MM.1S (cell line): ENCODE measurements around the gene TACC2.

Source experiments
- DNase-seq: peaks from one replicate; pipeline ENCODE4 v3.0.0-alpha.2; 2015
- H2AFZ ChIP-seq: fragments of 300-600 bp; sonication (generic); 2 replicates; pipeline ENCODE4 v1.6.0; 2016; ENCODE audit warnings: antibody characterized with exemption, low read length
- H3F3A ChIP-seq: fragments of 300-600 bp; sonication (generic); 2 replicates; pipeline ENCODE4 v1.6.1; 2016; ENCODE audit warnings: mild to moderate bottlenecking, antibody characterized with exemption, low read length, moderate library complexity, mixed read lengths; ENCODE audit not compliant: insufficient read depth
- H3K27ac ChIP-seq: fragments of 300-600 bp; sonication (generic); 2 replicates; pipeline ENCODE4 v1.5.1; 2016; ENCODE audit warnings: mild to moderate bottlenecking, low read length
- H3K27me3 ChIP-seq: fragments of 300-600 bp; sonication (generic); replicated peaks from 2 replicates; pipeline ENCODE4 v1.6.0; 2016; ENCODE audit warnings: low read length; ENCODE audit not compliant: insufficient read depth
- H3K36me3 ChIP-seq: fragments of 300-600 bp; sonication (generic); replicated peaks from 2 replicates; pipeline ENCODE4 v1.6.1; 2016; ENCODE audit warnings: mild to moderate bottlenecking, low read length, mixed read lengths; ENCODE audit not compliant: insufficient read depth
- H3K4me1 ChIP-seq: fragments of 300-600 bp; sonication (generic); 2 replicates; pipeline ENCODE4 v1.6.1; 2016; ENCODE audit warnings: low read length, mixed read lengths
- H3K4me2 ChIP-seq: fragments of 300-600 bp; sonication (generic); 2 replicates; pipeline ENCODE4 v1.6.0; 2016; ENCODE audit warnings: low read depth, low read length
- H3K4me3 ChIP-seq: fragments of 300-600 bp; sonication (generic); 2 replicates; pipeline ENCODE4 v1.5.1; 2016; ENCODE audit warnings: low read length, mixed read lengths
- H3K79me2 ChIP-seq: fragments of 300-600 bp; sonication (generic); 2 replicates; pipeline ENCODE4 v1.6.1; 2016; ENCODE audit warnings: mixed run types, low read length, mixed read lengths
- H3K9ac ChIP-seq: fragments of 300-600 bp; sonication (generic); 2 replicates; pipeline ENCODE4 v1.6.1; 2016; ENCODE audit warnings: low read length, mixed read lengths
- H3K9me2 ChIP-seq: fragments of 300-600 bp; sonication (generic); replicated peaks from 2 replicates; pipeline ENCODE4 v1.6.1; 2016; ENCODE audit warnings: mild to moderate bottlenecking, low read length, mixed read lengths; ENCODE audit not compliant: insufficient read depth
- H3K9me3 ChIP-seq: fragments of 300-600 bp; sonication (generic); replicated peaks from 2 replicates; pipeline ENCODE4 v1.6.1; 2016; ENCODE audit warnings: mild to moderate bottlenecking, low read length, mixed read lengths; ENCODE audit not compliant: insufficient read depth
- H4K20me1 ChIP-seq: fragments of 300-600 bp; sonication (generic); 2 replicates; pipeline ENCODE4 v1.6.1; 2016; ENCODE audit warnings: mild to moderate bottlenecking, low read length, moderate library complexity, mixed read lengths; ENCODE audit not compliant: insufficient read depth
- EZH2 ChIP-seq: fragments of 300-600 bp; sonication (generic); optimal IDR thresholded peaks from 2 replicates; pipeline ENCODE3; 2017; ENCODE audit warnings: low read depth, mild to moderate bottlenecking, antibody characterized with exemption, low read length, mixed read lengths
- EZH2phosphoT487 ChIP-seq: fragments of 300-600 bp; sonication (generic); IDR thresholded peaks from 2 replicates; pipeline ENCODE4 v1.6.1; 2018; ENCODE audit warnings: antibody characterized with exemption, low read length
- TF ChIP-seq, protein P1 (sequence below): fragments of 300-600 bp; sonication (generic); IDR thresholded peaks from 2 replicates; pipeline ENCODE4 v1.5.1; 2016; ENCODE audit warnings: antibody characterized with exemption, low read length, mixed read lengths

Gene TACC2

DNA sequence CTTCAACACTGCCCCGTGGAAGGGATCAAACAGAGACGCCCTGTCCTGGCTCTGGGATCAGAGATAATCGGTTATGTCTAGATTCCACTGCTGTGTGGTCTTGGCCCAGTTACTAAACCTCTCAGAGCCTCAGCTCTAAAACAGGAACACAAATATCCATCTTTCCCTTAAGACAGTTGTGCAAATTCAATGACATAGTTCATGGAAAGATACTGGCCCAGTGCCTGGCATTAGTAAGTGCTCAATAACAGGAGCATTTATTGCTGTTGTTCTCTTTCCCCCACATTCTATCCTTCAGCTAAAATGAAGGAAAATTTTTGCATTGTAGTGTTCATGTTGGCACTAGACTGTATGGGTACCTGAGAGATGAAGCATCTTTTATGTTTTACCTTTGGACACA lies 58.6 kb downstream of the TACC2 start:
- no peak overlapping the region for H3K27ac ChIP-seq
- no peaks in the 10 kb centered on the region for H3K79me2 ChIP-seq
- DNase-seq = no peak
- H3K4me3 ChIP-seq = no peak overlapping the region
- H3K9me2 ChIP-seq = no peaks in the 10 kb centered on the region
- TF ChIP-seq EZH2phosphoT487 (no peak), EZH2 (no peak)
- TF ChIP-seq, protein P1, sequence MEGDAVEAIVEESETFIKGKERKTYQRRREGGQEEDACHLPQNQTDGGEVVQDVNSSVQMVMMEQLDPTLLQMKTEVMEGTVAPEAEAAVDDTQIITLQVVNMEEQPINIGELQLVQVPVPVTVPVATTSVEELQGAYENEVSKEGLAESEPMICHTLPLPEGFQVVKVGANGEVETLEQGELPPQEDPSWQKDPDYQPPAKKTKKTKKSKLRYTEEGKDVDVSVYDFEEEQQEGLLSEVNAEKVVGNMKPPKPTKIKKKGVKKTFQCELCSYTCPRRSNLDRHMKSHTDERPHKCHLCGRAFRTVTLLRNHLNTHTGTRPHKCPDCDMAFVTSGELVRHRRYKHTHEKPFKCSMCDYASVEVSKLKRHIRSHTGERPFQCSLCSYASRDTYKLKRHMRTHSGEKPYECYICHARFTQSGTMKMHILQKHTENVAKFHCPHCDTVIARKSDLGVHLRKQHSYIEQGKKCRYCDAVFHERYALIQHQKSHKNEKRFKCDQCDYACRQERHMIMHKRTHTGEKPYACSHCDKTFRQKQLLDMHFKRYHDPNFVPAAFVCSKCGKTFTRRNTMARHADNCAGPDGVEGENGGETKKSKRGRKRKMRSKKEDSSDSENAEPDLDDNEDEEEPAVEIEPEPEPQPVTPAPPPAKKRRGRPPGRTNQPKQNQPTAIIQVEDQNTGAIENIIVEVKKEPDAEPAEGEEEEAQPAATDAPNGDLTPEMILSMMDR = no peak
- no peaks in the 10 kb centered on the region for H3K9me3 ChIP-seq
- no peaks in the 10 kb centered on the region for H3K27me3 ChIP-seq
- H4K20me1 ChIP-seq = no peaks in the 10 kb centered on the region
- no peak overlapping the region for H2AFZ ChIP-seq
- no peaks in the 10 kb centered on the region for H3K36me3 ChIP-seq
- no peak overlapping the region for H3K4me2 ChIP-seq
- H3K9ac ChIP-seq = no peak overlapping the region
- H3K4me1 ChIP-seq = no peaks in the 10 kb centered on the region
- H3F3A ChIP-seq = no peaks in the 10 kb centered on the region

DNA sequence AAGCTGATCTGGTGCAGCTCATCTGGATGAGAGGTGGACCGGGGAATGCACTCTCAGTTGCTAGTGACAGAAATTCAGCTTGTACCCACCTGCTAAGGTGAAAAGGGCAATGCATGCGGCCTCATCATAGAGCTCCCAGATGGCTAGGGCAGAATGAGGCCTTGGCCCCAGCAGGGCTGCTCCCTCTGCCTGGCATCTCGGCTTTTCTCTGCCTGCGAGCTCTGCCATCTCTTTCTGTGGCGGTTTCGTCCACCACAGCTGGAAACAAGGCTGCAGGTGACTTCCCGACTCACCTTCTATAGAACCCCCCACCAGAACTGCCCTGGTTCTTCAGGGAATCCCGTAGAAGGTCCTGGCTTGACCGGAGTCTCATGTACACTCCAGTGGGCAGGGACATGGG lies 60.1 kb downstream of the TACC2 start:
- DNase-seq = no peak
- Histone ChIP-seq H3K27ac (no peak overlapping the region), H3K4me1 (no peaks in the 10 kb centered on the region), H3K4me3 (no peak overlapping the region), H3K4me2 (no peak overlapping the region), H3K36me3 (no peaks in the 10 kb centered on the region), H3K27me3 (no peaks in the 10 kb centered on the region), H4K20me1 (no peaks in the 10 kb centered on the region), H3F3A (no peaks in the 10 kb centered on the region), H3K9me2 (no peaks in the 10 kb centered on the region), H2AFZ (no peak overlapping the region), H3K9me3 (no peaks in the 10 kb centered on the region), H3K9ac (no peak overlapping the region), H3K79me2 (no peaks in the 10 kb centered on the region)
- TF ChIP-seq, protein P1 = no peak
- TF ChIP-seq EZH2 (no peak), EZH2phosphoT487 (no peak)

DNA sequence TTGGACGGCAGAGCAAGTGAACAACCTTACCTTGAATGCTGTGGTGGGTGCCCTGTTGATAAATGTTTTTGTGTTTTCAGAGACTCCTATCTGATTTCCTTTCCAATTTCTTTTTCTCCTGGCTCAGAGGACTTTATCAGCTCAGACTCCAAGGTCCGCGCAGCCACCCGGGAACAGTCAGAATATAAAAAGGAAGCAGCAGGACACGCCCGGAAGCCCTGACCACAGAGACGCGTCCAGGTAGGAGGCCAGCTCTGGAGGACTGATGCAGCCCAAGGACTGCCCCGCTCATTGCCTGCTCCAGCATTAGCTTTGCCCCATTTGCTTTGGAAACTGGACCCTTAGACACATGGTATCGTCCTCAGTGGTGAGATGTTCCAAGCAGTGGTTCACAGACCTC lies 61.3 kb downstream of the TACC2 start:
- Histone ChIP-seq H3K4me1 (no peaks in the 10 kb centered on the region), H2AFZ (no peak overlapping the region), H4K20me1 (no peaks in the 10 kb centered on the region), H3K4me2 (no peak overlapping the region), H3F3A (no peaks in the 10 kb centered on the region), H3K27ac (no peak overlapping the region), H3K36me3 (no peaks in the 10 kb centered on the region), H3K4me3 (no peak overlapping the region), H3K27me3 (no peaks in the 10 kb centered on the region), H3K9me3 (no peaks in the 10 kb centered on the region), H3K79me2 (no peaks in the 10 kb centered on the region), H3K9me2 (no peaks in the 10 kb centered on the region), H3K9ac (no peak overlapping the region)
- no peak for DNase-seq
- TF ChIP-seq EZH2 (no peak), EZH2phosphoT487 (no peak)
- TF ChIP-seq, protein P1 = no peak
